ENCODE measurements around the gene GALR3.

GALR3 gene

GRCh38 chr22:37822079-37822833 is 926 bp upstream of the GALR3 start:
- DNase-seq (ENCODE audit: low read depth), result no peak

GRCh38 chr22:37824674-37825641 is 1.8 kb downstream of the GALR3 start:
- DNase-seq (ENCODE audit: low read depth), result no peak

- no peak for DNase-seq (ENCODE audit: low read depth)
Observed at GRCh38 chr22:37827056-37827455, 3.9 kb downstream of the GALR3 start.

- DNase-seq (ENCODE audit: low read depth), result no peak
Observed at GRCh38 chr22:37830093-37830842, 7.1 kb downstream of the GALR3 start.

- DNase-seq (ENCODE audit: low read depth), result no peak
Observed at GRCh38 chr22:37831472-37831871, 8.3 kb downstream of the GALR3 start.

- no peak for DNase-seq (ENCODE audit: low read depth)
Observed at GRCh38 chr22:37832022-37832857, 9.1 kb downstream of the GALR3 start.

- DNase-seq (ENCODE audit: low read depth), result no peak
Observed at GRCh38 chr22:37842015-37842793, 19.0 kb downstream of the GALR3 start.

GRCh38 chr22:37843741-37844089 is 20.5 kb downstream of the GALR3 start:
- DNase-seq (ENCODE audit: low read depth), result peak; percentile 16

GRCh38 chr22:37844904-37845329 is 21.7 kb downstream of the GALR3 start:
- no peak for DNase-seq (ENCODE audit: low read depth)

- DNase-seq (ENCODE audit: low read depth), result no peak
Observed at GRCh38 chr22:37846433-37846832, 23.3 kb downstream of the GALR3 start.

GRCh38 chr22:37848587-37849088 is 25.5 kb downstream of the GALR3 start:
- DNase-seq (ENCODE audit: low read depth), result no peak

GRCh38 chr22:37849089-37849751 is 26.0 kb downstream of the GALR3 start, which contains the start of gene EIF3L:
EIF3L (plus strand) TSS chr22:37849419; CDS start chr22:37849450, 31 bp downstream.
- peak; percentile 75 for DNase-seq (ENCODE audit: low read depth)

- DNase-seq (ENCODE audit: low read depth), result no peak
Observed at GRCh38 chr22:37850801-37851200, 27.6 kb downstream of the GALR3 start.

GRCh38 chr22:37852418-37852817 is 29.2 kb downstream of the GALR3 start:
- DNase-seq (ENCODE audit: low read depth), result no peak

- DNase-seq (ENCODE audit: low read depth), result no peak
Observed at GRCh38 chr22:37854946-37855345, 31.8 kb downstream of the GALR3 start.

GRCh38 chr22:37855462-37855861 is 32.3 kb downstream of the GALR3 start:
- DNase-seq (ENCODE audit: low read depth), result no peak

- DNase-seq (ENCODE audit: low read depth), result no peak
Observed at GRCh38 chr22:37860796-37861421, 37.7 kb downstream of the GALR3 start.

GRCh38 chr22:37862570-37863325 is 39.6 kb downstream of the GALR3 start:
- DNase-seq (ENCODE audit: low read depth), result no peak

GRCh38 chr22:37865510-37865909 is 42.3 kb downstream of the GALR3 start:
- no peak for DNase-seq (ENCODE audit: low read depth)

Measured in activated T-cell treated with anti-CD3 and anti-CD28 coated beads for 1 hour (primary cell).